ENCODE data around the gene SPATA25. TPM values are rescaled to one million over a fixed set of nuclear protein-coding genes. Genes with fewer than 3 reads are reported as not detected.

SPATA25 gene
- total and polyA plus RNA-seq, 2 donors (not counting 1 experiment from before 2014, with no cell fraction given): 0.19 to 3.6 TPM

GRCh38 chr20:45899046-45899835, 11.8 kb upstream of the SPATA25 start:
- TF ChIP-seq EZH2 (IDR thresholded peaks at IDR 0.05; ENCODE audit: low read length, missing control alignments) (no peak), CTCF (conservative IDR thresholded peaks at IDR 0.05 in 1 of 2, IDR thresholded peaks at IDR 0.05 in 1 of 2; ENCODE audit: low read depth in 1 of 2, low read length in 2 of 2) (no peak)
- H3K36me3 ChIP-seq (ENCODE audit: control insufficient read depth, insufficient read depth, low read length): peaks cover 24% of the 10 kb centered on the region
- DNase-seq (ENCODE audit: low read depth in 2 of 2): no peak
- no peaks in the 10 kb centered on the region for H3K9me3 ChIP-seq (ENCODE audit: control insufficient read depth, insufficient read depth, low read depth, low read length)
- H3K9ac ChIP-seq (ENCODE audit: insufficient read depth, low read length): no peak overlapping the region
- no peaks in the 10 kb centered on the region for H3K27me3 ChIP-seq (ENCODE audit: control insufficient read depth, insufficient read depth, low read length)
- no peak overlapping the region for H3K4me3 ChIP-seq (replicated peaks in 1 of 4; ENCODE audit: control extremely low read depth in 1 of 4, insufficient read depth in 1 of 4, low read depth in 3 of 4, low read length in 4 of 4)
- no peak overlapping the region for H3K27ac ChIP-seq (ENCODE audit: insufficient read depth, low read length)
- no peaks in the 10 kb centered on the region for H3K4me1 ChIP-seq (ENCODE audit: control insufficient read depth, extremely low read depth, insufficient read depth, low read length)
- no peak overlapping the region for H3K4me2 ChIP-seq (ENCODE audit: extremely low read depth, insufficient read depth, low read length)
- no peaks in the 10 kb centered on the region for H3K79me2 ChIP-seq (ENCODE audit: control insufficient read depth, insufficient read depth, low read length)
- no peaks in the 10 kb centered on the region for H4K20me1 ChIP-seq (ENCODE audit: control insufficient read depth, extremely low read depth, insufficient read depth, low read length)
- no peak overlapping the region for H2AFZ ChIP-seq (ENCODE audit: low read length)

DNA sequence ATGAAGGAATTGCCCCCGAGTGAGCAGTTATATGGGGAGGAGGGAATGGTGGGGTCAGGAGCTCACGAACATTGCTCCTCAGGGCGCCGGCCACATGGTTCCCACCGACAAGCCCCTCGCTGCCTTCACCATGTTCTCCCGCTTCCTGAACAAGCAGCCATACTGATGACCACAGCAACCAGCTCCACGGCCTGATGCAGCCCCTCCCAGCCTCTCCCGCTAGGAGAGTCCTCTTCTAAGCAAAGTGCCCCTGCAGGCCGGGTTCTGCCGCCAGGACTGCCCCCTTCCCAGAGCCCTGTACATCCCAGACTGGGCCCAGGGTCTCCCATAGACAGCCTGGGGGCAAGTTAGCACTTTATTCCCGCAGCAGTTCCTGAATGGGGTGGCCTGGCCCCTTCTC, 10.9 kb upstream of the SPATA25 start:
- Histone ChIP-seq H3K36me3 (ENCODE audit: control insufficient read depth, insufficient read depth, low read length) (peaks cover 27% of the 10 kb centered on the region), H3K9ac (ENCODE audit: insufficient read depth, low read length) (no peak overlapping the region)
- TF ChIP-seq CTCF (conservative IDR thresholded peaks at IDR 0.05 in 1 of 2, IDR thresholded peaks at IDR 0.05 in 1 of 2; ENCODE audit: low read depth in 1 of 2, low read length in 2 of 2): no peak
- no peak for TF ChIP-seq EZH2 (IDR thresholded peaks at IDR 0.05; ENCODE audit: low read length, missing control alignments)

GRCh38 chr20:45897692-45898091, 10.3 kb upstream of the SPATA25 start:
- Histone ChIP-seq H3K27me3 (ENCODE audit: control insufficient read depth, insufficient read depth, low read length) (no peaks in the 10 kb centered on the region), H3K9ac (ENCODE audit: insufficient read depth, low read length) (no peak overlapping the region), H3K4me3 (replicated peaks in 1 of 4; ENCODE audit: control extremely low read depth in 1 of 4, insufficient read depth in 1 of 4, low read depth in 3 of 4, low read length in 4 of 4) (no peak overlapping the region), H3K9me3 (ENCODE audit: control insufficient read depth, insufficient read depth, low read depth, low read length) (no peaks in the 10 kb centered on the region), H3K27ac (ENCODE audit: insufficient read depth, low read length) (no peak overlapping the region), H2AFZ (ENCODE audit: low read length) (no peak overlapping the region), H3K4me2 (ENCODE audit: extremely low read depth, insufficient read depth, low read length) (no peak overlapping the region), H3K79me2 (ENCODE audit: control insufficient read depth, insufficient read depth, low read length) (peaks cover 2% of the 10 kb centered on the region), H4K20me1 (ENCODE audit: control insufficient read depth, extremely low read depth, insufficient read depth, low read length) (no peaks in the 10 kb centered on the region), H3K4me1 (ENCODE audit: control insufficient read depth, extremely low read depth, insufficient read depth, low read length) (peaks cover 4% of the 10 kb centered on the region), H3K36me3 (ENCODE audit: control insufficient read depth, insufficient read depth, low read length) (peaks cover 30% of the 10 kb centered on the region)
- DNase-seq (ENCODE audit: low read depth in 2 of 2): no peak
- TF ChIP-seq EZH2 (IDR thresholded peaks at IDR 0.05; ENCODE audit: low read length, missing control alignments) (no peak), CTCF (conservative IDR thresholded peaks at IDR 0.05 in 1 of 2, IDR thresholded peaks at IDR 0.05 in 1 of 2; ENCODE audit: low read depth in 1 of 2, low read length in 2 of 2) (no peak)

More for the DNA sequence above, 10.9 kb upstream of the SPATA25 start:
- Histone ChIP-seq H2AFZ (ENCODE audit: low read length) (no peak overlapping the region), H3K27me3 (ENCODE audit: control insufficient read depth, insufficient read depth, low read length) (no peaks in the 10 kb centered on the region), H3K4me2 (ENCODE audit: extremely low read depth, insufficient read depth, low read length) (no peak overlapping the region), H3K79me2 (ENCODE audit: control insufficient read depth, insufficient read depth, low read length) (no peaks in the 10 kb centered on the region), H4K20me1 (ENCODE audit: control insufficient read depth, extremely low read depth, insufficient read depth, low read length) (no peaks in the 10 kb centered on the region), H3K4me3 (replicated peaks in 1 of 4; ENCODE audit: control extremely low read depth in 1 of 4, insufficient read depth in 1 of 4, low read depth in 3 of 4, low read length in 4 of 4) (no peak overlapping the region), H3K27ac (ENCODE audit: insufficient read depth, low read length) (no peak overlapping the region), H3K4me1 (ENCODE audit: control insufficient read depth, extremely low read depth, insufficient read depth, low read length) (no peaks in the 10 kb centered on the region), H3K9me3 (ENCODE audit: control insufficient read depth, insufficient read depth, low read depth, low read length) (no peaks in the 10 kb centered on the region)
- DNase-seq (ENCODE audit: low read depth in 2 of 2): no peak
